ENCODE data around the gene TIMD4.
"Not testable (repeated sequence)": the region's sequence is repeated elsewhere in the genome, so short reads cannot be mapped to it uniquely, and the experiment has no call there.

Gene TIMD4

GRCh38 chr5:156963125-156963524 lies at the start of gene TIMD4:
TIMD4 (minus strand) TSS chr5:156963226; CDS start chr5:156963198, 28 bp downstream.
- DNase-seq (ENCODE audit: low read depth in 2 of 2, low spot score in 1 of 2): no peak

- no peak for DNase-seq (ENCODE audit: low read depth in 2 of 2, low spot score in 1 of 2)
These were observed 43.2 kb upstream of the TIMD4 start for GRCh38 chr5:157006262-157006661.

GRCh38 chr5:157004893-157005551 lies 42.0 kb upstream of the TIMD4 start:
- no peak for DNase-seq (ENCODE audit: low read depth in 2 of 2, low spot score in 1 of 2)

- no peak for DNase-seq (ENCODE audit: low read depth in 2 of 2, low spot score in 1 of 2)
These were observed 28.7 kb upstream of the TIMD4 start for GRCh38 chr5:156991714-156992113.

- DNase-seq (ENCODE audit: low read depth in 2 of 2, low spot score in 1 of 2): no peak
These were observed 21.0 kb upstream of the TIMD4 start for GRCh38 chr5:156984064-156984463.

- no peak for DNase-seq (ENCODE audit: low read depth in 2 of 2, low spot score in 1 of 2)
These were observed 18.5 kb upstream of the TIMD4 start for GRCh38 chr5:156981481-156981880.

GRCh38 chr5:156974328-156974727 lies 11.3 kb upstream of the TIMD4 start:
- DNase-seq (ENCODE audit: low read depth in 2 of 2, low spot score in 1 of 2): no peak

- DNase-seq (ENCODE audit: low read depth in 2 of 2, low spot score in 1 of 2): no peak
These were observed 9.0 kb upstream of the TIMD4 start for GRCh38 chr5:156971848-156972525.

GRCh38 chr5:156971415-156971814 lies 8.4 kb upstream of the TIMD4 start:
- no peak for DNase-seq (ENCODE audit: low read depth in 2 of 2, low spot score in 1 of 2)

- not testable (repeated sequence) for DNase-seq (ENCODE audit: low read depth in 2 of 2, low spot score in 1 of 2)
These were observed 4.4 kb upstream of the TIMD4 start for GRCh38 chr5:156967386-156967785.

GRCh38 chr5:156956321-156956720 lies 6.7 kb downstream of the TIMD4 start:
- no peak for DNase-seq (ENCODE audit: low read depth in 2 of 2, low spot score in 1 of 2)

GRCh38 chr5:156951359-156951758 lies 11.7 kb downstream of the TIMD4 start:
- DNase-seq (ENCODE audit: low read depth in 2 of 2, low spot score in 1 of 2): no peak

- DNase-seq (ENCODE audit: low read depth in 2 of 2, low spot score in 1 of 2): no peak
These were observed 12.3 kb downstream of the TIMD4 start for GRCh38 chr5:156950716-156951115.

GRCh38 chr5:156949424-156949823 lies 13.6 kb downstream of the TIMD4 start:
- no peak for DNase-seq (ENCODE audit: low read depth in 2 of 2, low spot score in 1 of 2)

- no peak for DNase-seq (ENCODE audit: low read depth in 2 of 2, low spot score in 1 of 2)
These were observed 15.1 kb downstream of the TIMD4 start for GRCh38 chr5:156947925-156948324.

- no peak for DNase-seq (ENCODE audit: low read depth in 2 of 2, low spot score in 1 of 2)
These were observed 21.0 kb downstream of the TIMD4 start for GRCh38 chr5:156942064-156942463.

- not testable (repeated sequence) for DNase-seq (ENCODE audit: low read depth in 2 of 2, low spot score in 1 of 2)
These were observed 22.6 kb downstream of the TIMD4 start for GRCh38 chr5:156940462-156940861.

- DNase-seq (ENCODE audit: low read depth in 2 of 2, low spot score in 1 of 2): no peak
These were observed 26.1 kb downstream of the TIMD4 start for GRCh38 chr5:156936972-156937371.

GRCh38 chr5:156934450-156935211 lies 28.4 kb downstream of the TIMD4 start:
- peak; percentile 6 to 13 for DNase-seq (ENCODE audit: low read depth in 2 of 2, low spot score in 1 of 2)

GRCh38 chr5:156929366-156929948 lies 33.6 kb downstream of the TIMD4 start:
- DNase-seq (ENCODE audit: low read depth in 2 of 2, low spot score in 1 of 2): no peak

- no peak for DNase-seq (ENCODE audit: low read depth in 2 of 2, low spot score in 1 of 2)
These were observed 35.5 kb downstream of the TIMD4 start for GRCh38 chr5:156927545-156927944.

- not testable (repeated sequence) for DNase-seq (ENCODE audit: low read depth in 2 of 2, low spot score in 1 of 2)
These were observed 37.3 kb downstream of the TIMD4 start for GRCh38 chr5:156925767-156926166.
